HG03135 (cell line): ENCODE results near the gene PRKAA2.
"Not testable (repeated sequence)": the region's sequence is repeated elsewhere in the genome, so short reads cannot be mapped to it uniquely, and the experiment has no call there.

Experiments used
- ATAC-seq: cut with Tn5 transposase; IDR thresholded peaks from one replicate; pipeline ENCODE4 v1.9.1; 2021; ENCODE audit warnings: mild to moderate bottlenecking, moderate library complexity; ENCODE audit not compliant: unreplicated experiment

Gene PRKAA2

DNA sequence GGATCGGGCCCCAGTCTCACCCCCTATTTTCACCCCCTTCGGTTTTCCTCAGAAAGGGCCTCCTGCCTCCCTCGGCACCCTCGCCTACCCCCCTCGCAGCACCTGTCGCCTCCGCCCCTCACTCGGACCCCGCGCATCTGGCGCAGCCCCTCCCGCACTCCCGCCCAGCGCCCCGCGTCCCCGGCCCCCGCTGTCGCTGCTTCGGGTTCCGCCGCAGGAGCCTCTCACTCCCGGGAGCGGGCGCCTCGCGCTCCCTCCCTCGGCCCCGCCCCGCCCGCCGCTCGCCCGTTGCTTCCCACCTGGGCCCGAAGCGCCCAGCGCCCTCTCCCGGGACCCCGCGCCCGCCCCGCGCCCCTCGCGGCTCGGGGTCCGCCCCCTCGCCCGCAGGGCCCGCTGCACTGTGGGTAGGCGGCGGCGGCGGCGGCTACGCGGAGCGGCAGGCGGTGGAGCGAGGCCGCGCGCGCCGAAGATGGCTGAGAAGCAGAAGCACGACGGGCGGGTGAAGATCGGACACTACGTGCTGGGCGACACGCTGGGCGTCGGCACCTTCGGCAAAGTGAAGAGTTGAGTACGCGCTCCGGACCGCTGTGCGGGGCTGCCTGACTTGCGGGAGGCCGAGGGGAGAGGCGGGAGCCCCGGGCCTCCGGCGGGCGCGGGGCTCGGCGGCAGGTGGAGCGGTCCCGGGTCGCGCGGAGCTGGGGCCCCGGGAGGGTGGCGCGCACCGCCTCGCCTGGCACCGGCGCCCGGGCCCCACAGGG, at the start of gene PRKAA2:
Gene PRKAA2, plus strand, starts transcription at position 396 of the 758 bp plus-strand sequence. Its CDS starts 74 bp downstream, at position 470.
- no peak for ATAC-seq

DNA sequence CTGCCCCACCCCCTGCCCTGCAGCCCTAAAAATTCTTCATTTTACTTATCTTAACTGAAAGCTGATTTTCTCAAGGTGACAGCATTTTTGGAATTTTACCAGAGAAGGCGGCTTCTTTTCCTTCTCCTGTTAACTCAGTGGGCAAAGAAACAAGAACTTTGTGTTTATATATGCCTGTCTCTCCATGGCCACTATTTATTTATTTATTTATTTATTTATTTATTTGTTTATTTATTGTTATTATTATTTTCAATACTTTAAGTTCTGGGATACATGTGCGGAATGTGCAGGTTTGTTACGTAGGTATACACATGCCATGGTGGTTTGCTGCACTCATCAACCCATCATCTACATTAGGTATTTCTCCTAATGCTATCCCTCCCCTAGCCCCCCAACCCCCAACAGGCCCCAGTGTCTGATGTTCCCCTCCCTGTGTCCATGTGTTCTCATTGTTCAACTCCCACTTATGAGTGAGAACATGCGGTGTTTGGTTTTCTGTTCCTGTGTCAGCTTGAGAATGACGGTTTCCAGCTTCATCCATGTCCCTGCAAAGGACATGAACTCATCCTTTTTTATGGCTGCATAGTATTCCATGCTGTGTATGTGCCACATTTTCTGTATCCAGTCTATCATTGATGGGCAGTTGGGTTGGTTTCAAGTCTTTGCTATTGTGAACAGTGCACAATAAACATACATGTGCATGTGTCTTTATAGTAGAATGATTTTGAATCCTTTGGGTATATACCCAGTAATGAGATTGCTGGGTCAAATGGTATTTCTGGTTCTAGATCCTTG, 49.5 kb upstream of the PRKAA2 start:
- ATAC-seq, result not testable (repeated sequence)

DNA sequence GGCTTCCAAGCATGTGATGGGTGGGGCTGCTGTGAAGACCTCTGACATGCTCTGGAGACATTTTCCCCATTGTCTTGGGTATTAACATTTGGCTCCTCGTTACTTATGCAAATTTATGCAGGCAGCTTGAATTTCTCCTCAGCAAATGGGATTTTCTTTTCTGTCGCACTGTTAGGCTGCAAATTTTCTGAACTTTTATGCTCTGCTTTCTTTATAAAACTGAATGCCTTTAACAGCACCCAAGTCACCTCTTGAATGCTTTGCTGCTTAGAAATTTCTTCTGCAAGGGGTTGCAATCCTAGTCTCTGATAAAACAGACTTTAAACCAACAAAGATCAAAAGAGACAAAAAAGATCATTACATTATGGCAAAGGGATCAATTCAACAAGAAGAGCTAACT, 35.0 kb upstream of the PRKAA2 start:
- ATAC-seq, result not testable (repeated sequence)

DNA sequence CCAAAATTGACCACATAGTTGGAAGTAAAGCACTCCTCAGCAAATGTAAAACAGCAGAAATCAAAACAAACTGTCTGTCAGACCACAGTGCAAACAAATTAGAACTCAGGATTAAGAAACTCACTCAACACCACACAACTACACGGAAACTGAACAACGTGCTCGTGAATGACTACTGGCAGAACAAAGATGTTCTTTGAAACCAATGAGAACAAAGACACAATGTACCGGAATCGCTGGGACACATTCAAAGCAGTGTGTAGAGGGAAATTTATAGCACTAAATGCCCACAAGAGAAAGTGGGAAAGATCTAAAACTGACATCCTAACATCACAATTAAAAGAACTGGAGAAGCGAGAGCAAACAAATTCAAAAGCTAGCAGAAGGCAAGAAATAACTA, 34.3 kb upstream of the PRKAA2 start:
- not testable (repeated sequence) for ATAC-seq

DNA sequence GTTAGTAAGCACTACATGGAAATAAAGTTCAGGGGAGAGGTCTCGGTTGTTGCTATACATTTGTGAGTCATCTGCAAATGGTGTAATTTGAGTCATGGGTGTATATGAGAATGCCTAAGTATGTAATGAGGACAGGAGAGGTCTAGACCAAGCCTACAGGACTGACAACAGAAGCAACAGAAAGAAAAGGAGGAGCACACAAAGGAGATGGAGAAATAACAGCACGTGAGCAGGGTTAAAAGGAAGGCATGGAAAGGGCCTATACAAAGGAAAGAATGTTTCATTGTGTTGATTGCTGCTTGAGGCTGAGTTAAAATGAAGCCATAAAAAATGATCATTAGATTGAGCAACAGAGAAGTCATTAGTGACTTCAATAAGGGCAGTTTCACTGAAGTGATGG, 28.0 kb upstream of the PRKAA2 start:
- no peak for ATAC-seq

DNA sequence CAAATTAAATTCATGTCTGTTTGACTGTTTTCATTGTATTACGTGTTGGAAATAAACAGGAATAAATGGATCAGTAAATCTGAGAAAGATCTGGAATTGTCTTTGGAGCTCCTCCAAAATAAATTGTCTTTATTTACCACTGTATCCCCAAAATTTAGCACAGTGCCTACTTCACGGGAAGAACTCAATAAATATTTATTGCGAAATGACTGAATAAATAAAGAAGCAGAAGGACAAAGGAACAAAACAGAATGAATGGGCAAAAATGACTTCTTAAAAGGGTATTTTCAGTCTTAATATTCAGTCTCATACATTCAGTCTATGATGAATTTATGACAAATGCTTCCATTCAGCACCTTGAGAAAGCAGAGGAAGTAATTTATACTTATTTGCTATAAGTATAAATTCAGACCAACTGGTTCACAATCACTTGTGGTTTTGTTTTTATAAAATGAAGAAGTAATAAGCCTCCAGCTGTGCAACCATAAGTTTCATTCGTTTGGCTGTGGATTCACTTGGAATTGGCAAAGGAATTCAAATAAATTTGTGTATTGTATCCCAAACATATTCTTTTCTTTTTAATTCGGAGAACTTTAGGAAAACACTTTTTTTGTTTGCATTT, 19.2 kb upstream of the PRKAA2 start:
- no peak for ATAC-seq

DNA sequence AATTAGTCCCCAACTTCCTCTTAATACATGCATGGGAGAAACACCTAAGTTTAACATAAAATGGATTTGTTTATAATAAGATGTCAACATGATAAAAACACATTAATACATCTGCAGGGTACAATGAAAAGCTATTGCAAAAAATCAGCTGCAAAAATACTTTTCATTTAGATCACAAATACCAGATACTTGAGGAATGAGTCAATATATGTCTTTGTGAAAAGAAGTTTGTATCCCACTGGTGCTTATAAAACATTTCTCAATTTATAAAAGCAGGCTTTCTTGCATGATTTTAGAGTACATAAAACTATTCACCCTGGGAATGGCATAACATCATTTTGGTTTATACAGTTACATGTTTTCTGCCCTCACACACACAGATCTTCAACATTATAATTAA, 18.6 kb upstream of the PRKAA2 start:
- no peak for ATAC-seq

DNA sequence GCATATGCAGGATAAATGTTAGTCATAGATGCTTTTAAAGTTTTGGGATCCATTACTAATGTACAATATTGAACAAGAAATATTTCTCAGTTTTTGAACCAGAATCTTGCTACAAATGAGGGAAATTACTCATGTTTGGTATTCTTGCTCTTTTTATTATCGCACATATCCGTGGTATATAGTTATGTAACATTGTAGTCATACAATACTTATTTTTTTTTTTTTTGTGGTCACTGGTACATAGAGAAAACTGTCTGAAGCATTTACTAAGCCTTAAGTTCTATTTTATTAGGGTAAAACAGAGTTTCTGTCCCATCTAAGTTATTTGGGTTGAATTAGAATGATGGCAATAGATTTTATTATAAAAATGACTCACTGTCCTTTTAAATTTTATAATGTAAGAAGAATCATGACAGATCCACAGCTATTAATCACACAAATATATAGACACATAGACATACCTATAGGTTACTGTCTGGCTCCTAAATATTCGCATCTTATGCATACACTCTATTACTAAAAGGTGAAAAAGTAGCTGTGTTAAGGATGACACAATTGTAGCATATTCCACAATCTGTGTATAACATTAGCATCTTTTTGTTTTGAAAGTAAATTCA, 18.0 kb upstream of the PRKAA2 start:
- ATAC-seq, result no peak

DNA sequence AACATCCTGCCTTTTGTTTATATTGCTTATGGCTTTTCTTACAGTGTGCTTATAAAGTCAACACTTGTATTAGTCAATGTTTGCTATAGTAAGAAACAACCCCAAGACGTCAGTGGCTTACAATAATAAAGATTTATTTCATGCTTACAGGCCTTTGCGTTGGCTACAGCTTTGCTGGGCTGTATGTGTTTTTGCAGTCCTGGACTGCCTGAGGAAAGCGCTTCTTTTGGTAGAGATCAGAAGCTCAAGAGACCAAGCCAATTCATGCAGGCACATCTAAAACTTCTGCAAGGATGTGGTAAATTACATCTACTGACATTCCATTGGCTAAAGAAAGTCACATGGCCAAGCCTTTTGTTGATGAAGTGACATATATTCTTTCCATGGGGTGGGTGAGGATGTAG, 17.5 kb upstream of the PRKAA2 start:
- ATAC-seq, result no peak

DNA sequence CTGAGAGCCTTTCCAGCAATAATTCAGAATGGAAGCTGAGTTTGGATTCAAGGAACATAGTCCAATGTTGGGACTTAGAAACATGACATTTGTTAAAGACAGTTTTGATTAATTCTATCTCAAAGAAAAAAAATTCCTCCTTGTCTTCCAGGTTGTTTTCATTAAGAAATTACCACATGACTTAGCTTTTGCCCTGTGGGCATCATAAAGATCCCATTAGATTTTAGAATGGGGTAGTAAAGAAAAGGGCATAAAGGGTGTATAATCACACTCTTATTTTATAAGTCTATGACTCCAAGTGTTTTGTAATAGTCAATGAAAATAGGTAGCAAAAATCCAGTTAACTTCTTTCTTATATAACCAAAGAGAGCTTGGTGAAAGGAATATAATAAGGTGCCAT, 14.3 kb upstream of the PRKAA2 start:
- ATAC-seq, result no peak

DNA sequence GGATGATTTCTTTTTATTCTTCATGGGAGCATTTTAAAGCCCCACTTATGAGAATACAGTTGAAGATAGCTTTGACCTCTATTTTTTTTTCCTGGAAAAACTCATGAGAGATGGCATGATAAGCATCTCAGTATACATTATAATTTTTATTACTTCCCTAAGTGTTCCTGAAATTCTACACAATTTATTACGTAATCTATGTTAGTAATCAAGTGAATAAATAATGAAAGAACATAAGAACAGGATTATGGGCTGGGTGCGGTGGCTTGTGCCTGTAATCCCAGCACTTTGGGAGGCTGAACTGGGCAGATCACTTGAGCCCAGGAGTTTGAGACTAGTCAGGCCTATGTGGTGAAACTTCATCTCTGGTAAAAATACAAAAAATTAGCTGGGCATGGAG, 13.2 kb upstream of the PRKAA2 start:
- no peak for ATAC-seq

DNA sequence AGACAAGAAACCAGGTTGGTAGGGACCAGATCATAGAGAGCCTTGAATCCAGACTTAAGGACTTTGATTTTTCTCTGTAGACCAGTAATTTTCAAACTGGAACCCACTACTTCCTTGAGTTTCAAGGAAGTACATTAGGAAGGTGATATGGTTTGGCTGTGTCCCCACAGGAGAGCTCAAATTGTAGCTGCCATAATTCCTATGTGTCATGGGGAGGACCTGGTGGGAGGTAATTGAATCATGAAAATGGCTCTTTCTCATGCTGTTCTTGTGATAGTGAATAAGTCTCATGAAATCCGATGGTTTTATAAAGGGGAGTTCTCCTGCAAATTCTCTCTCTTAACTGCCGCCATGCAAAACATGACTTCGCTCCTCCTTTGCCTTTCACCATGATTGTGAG, 10.1 kb upstream of the PRKAA2 start:
- ATAC-seq, result no peak

DNA sequence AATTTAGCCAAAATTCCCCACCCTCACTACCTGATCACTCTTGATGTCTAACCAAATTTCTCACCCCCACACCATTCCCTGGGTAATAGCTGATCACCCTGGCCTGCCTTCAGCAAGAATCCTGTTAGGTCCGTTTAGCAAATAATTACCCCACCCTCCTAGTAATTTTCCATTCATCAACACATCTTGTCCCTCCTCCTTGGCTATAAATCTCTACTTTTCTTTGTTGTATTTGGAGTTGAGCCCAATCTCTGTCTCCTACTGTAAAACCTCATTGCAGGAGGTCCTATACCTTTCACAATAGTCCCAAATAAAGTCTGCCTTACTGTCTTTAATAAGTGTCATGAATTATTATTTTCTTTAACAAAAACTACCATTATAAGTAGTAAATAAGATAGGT, 6.9 kb upstream of the PRKAA2 start:
- ATAC-seq, result no peak

DNA sequence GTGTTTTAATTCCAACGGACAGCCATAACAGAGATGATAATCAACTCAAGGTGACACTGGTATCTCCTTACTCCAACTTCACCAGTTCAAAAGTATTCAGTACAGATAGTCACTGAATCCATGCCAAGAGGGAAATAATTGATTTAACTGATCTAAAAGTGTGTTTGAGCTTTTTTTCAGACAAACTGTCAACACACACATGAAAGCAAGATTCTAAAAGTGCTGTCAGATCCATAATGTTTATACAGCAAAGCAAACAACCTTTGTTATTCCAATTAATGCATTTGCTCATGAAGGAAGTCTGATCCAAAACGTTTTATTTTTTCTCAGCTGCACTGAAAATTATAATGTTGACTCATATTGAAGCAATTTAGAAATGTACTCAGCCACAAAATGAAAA, 5.9 kb upstream of the PRKAA2 start:
- ATAC-seq, result no peak

DNA sequence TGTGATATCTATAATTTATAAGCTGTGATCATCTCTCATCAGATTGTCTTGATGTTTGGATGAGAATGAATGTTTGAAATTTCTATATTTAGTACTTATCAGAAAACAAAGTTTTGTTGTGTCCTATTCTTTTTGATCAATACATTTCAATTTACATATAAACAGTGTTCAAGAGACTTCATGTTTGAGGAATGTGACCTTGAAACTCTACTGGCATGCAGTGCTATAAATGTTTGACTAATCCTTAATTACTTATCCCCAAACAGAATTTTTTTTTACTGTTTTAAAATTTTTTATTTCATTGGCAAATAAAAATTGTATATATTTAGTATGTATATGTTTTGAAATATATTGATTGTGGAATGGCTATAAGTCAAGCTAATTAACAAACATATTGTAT, 1.5 kb upstream of the PRKAA2 start:
- ATAC-seq, result no peak

DNA sequence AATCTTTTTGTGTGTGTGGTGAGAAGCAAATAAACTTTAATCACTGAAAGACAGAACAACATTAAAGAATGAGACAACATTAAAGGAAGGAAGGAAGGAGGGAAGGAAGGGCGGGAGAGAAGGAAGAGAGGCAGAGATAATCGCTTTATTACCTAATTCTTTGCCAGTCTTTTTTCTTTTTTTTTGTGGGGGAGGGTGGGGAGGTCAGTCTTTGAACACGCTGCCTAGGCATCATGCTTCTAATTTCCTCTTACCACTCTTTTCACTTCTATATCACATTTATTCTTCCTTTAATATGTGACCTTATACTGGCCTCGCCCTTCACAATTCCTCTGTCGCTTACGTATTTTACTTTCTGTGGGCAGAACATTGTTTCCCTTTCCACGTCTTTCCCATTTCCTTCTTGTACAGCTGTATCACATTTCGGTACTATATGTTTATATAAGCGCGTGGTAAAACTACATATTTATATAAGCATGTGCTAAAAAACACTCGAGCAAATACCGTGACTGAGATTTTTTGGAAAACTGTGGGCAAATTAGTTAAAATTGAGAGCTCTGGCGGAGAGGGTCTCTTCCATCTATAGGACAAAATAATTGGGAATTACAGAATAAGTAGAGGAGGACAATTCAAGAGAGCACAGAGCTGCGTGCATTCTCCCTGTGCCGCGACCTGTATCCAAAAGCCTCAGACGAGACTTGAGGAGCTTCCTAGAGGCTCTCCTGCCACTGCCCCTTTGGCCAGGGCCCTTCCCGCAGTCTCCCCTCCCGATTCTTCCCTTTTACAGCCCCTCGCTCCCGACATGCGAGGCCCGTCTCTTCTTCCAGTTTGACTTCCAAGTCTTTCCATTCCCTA, 823 bp upstream of the PRKAA2 start:
- no peak for ATAC-seq

DNA sequence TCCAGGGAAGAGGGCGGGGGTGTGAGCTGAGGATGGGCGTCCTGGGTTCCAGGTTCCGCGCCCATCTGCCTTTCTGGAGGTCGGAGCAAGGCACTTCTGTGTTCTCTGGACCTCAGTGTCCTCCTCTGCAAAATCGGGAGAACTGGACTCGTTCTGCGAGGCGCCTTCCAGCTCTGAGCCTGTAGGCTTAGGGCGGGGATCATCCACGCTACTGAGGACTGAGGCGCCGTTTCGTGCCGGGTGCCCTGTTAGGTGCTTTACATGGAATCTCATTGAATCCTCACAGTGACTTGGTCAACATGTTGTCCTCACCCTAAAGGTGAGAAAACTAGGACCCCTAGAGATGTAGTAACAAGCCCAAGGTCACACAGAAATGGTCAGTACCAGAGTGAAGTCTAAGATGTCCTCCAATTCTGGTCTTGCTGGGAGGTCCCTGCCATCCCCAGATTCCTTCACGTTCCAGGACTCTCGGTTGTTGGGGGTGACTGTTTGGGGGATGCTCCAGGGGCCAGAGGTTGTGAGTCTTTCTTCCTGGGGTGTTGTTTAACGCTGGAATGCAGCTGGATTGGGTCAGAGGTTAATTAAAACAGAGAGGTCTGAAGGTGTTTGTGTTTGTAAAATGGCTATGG, 677 bp downstream of the PRKAA2 start:
- ATAC-seq, result no peak

DNA sequence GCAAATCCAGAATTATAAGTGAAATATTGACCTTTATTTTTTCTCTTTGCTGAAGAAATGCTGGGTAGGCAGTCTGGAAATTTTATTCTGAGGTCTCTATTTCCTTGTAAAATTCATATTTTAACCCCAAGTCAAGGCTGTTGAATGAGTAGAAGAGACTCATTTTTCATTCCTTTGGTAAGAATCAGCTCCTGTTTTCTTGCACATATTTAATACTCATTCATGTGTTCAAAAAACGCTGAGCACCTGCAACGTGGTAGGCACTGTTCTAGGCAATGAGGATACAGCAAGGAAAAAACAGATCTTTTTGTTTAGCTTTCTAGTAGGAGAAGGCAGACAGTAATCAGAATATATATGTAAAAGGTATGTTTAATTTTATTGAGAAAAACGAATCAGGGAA, 1.5 kb downstream of the PRKAA2 start:
- no peak for ATAC-seq

DNA sequence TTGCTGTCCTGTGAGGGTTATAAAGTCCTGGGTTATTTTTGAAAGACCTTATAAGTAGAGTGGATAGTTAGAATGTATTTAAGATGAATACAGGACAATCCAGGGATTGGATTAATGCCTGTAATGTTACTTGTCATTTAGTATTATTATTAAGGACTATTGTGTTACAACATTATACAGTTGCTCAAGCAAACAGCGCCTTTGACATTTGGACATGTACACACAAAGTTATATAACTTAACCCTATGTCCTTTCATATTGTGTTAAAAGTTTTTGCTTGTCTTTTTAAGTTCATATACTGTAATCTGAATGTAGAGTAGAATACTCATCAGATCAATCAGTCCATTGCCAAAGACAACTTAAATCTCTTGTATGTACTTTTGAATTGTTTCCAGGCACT, 2.0 kb downstream of the PRKAA2 start:
- no peak for ATAC-seq

DNA sequence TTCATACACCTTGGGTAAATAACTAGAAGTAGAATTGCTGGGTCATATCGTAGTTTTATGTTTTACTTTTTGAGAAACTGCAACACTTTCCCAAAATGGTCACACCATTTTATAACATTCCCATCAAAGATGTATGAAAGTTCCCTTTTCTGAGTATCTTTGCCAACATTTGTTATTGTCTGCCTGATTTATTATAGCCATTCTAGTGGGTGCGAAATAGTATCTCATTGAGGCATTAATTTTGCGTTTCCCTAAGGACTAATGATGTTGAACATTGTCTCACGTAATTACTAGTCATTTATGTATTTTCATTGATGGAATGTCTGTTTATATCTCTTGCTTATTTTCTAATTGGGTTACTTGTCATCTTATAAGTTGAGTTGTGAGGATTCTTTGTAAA, 3.4 kb downstream of the PRKAA2 start:
- ATAC-seq, result no peak
